HepG2 (cell line): ENCODE results near the gene RAB2B. TPM values are rescaled to one million over a fixed set of nuclear protein-coding genes. Genes with fewer than 3 reads are reported as not detected.

Experiments used
- EHMT2 ChIP-seq: fragments of 200-600 bp; sonication (generic); IDR thresholded peaks from 2 replicates; pipeline ENCODE4 v1.7.0; 2017; ENCODE audit warnings: antibody characterized with exemption, low read depth, low read length, borderline replicate concordance
- HINFP ChIP-seq: sonication (generic); formaldehyde crosslinking; IDR thresholded peaks from 2 replicates; pipeline ENCODE4 v1.4.0; 2020; ENCODE audit warnings: low read depth, mild to moderate bottlenecking, missing genetic modification reagents
- HIVEP1 ChIP-seq: sonication (generic); formaldehyde crosslinking; IDR thresholded peaks from 2 replicates; pipeline ENCODE4 v1.4.0; 2020; ENCODE audit warnings: mild to moderate bottlenecking, missing genetic modification reagents
- IRF2 ChIP-seq: IDR thresholded peaks from 2 replicates; pipeline ENCODE4 v1.6.1; 2018; ENCODE audit warnings: missing genetic modification reagents, missing compliant biosample characterization
- SP1 ChIP-seq, 2 experiments: fragments of 450-650 bp in 1 of 2; sonication (generic) in 1 of 2; formaldehyde crosslinking in 1 of 2; IDR thresholded peaks; 2 replicates each; pipeline versions ENCODE4 v1.4.0 to v1.6.1; 2016 to 2020; ENCODE audit warnings: missing genetic modification reagents in 1 of 2
- SRSF4 ChIP-seq: fragments of 200-400 bp; formaldehyde crosslinking; IDR thresholded peaks from one replicate; pipeline ENCODE4 v1.6.1; 2018; ENCODE audit warnings: mild to moderate bottlenecking, low read depth, low read length, moderate library complexity; ENCODE audit not compliant: poor library complexity, severe bottlenecking
- TARDBP ChIP-seq: sonication (generic); formaldehyde crosslinking; IDR thresholded peaks from 2 replicates; pipeline ENCODE4 v1.8.0; 2022; ENCODE audit warnings: mild to moderate bottlenecking, missing genetic modification reagents
- ZBTB38 ChIP-seq: sonication (generic); formaldehyde crosslinking; IDR thresholded peaks from 2 replicates; pipeline ENCODE4 v1.5.1; 2020; ENCODE audit warnings: mild to moderate bottlenecking, missing genetic modification reagents
- ZBTB7B ChIP-seq: sonication (generic); formaldehyde crosslinking; IDR thresholded peaks from 2 replicates; pipeline ENCODE4 v1.4.0; 2020; ENCODE audit warnings: missing genetic modification reagents
- ZHX2 ChIP-seq, 2 experiments: sonication (generic) in 1 of 2; formaldehyde crosslinking in 1 of 2; IDR thresholded peaks; 2 replicates each; pipeline versions ENCODE4 v1.6.1 to v1.9.0; 2014 to 2022; ENCODE audit warnings: antibody characterized with exemption in 1 of 2, borderline replicate concordance in 1 of 2, inconsistent platforms in 1 of 2, low read depth in 1 of 2, missing genetic modification reagents in 1 of 2
- ZNF180 ChIP-seq: sonication (generic); formaldehyde crosslinking; IDR thresholded peaks from 2 replicates; pipeline ENCODE4 v1.4.0; 2020; ENCODE audit warnings: low read depth, missing genetic modification reagents, borderline replicate concordance
- ZNF275 ChIP-seq: sonication (generic); formaldehyde crosslinking; IDR thresholded peaks from 2 replicates; pipeline ENCODE4 v1.8.0; 2022; ENCODE audit warnings: missing genetic modification reagents, mild to moderate bottlenecking, inconsistent platforms, borderline replicate concordance
- ZXDC ChIP-seq: sonication (generic); formaldehyde crosslinking; IDR thresholded peaks from 2 replicates; pipeline ENCODE4 v1.5.0; 2020; ENCODE audit warnings: mild to moderate bottlenecking, missing genetic modification reagents
- polyA plus RNA-seq, 8 experiments: library from polyadenylated mRNA; depleted of rRNA in 3 of 8; stranded (reverse) in 7 of 8; unstranded in 1 of 8; fragments of >200 nt; fragmentation: Illumina TruSeq in 4 of 8; extraction: Trizol in 4 of 8; gene quantifications; 2 replicates each; pipeline versions ENCODE4 v1.2.1 to v1.2.3, GENCODE V29; 2011 to 2016; ENCODE audit warnings: low read depth in 4 of 8, missing spikeins in 1 of 8, mixed read lengths in 1 of 8; ENCODE audit not compliant: insufficient read depth in 1 of 8
- total RNA-seq, 5 experiments: library from RNA; depleted of rRNA; stranded (reverse); fragments of >200 nt; fragmentation: Illumina TruSeq; extraction: Trizol; gene quantifications; 2 replicates each; pipeline ENCODE4 v1.2.3, GENCODE V29; 2016; ENCODE audit warnings: low read depth in 1 of 5

RAB2B gene
- total and polyA plus RNA-seq, 2 of the 13 experiments (the other 11 are each of a cell fraction or from before 2014, with no cell fraction given), result 36.0 to 60.6 TPM

GRCh38 chr14:21525962-21526671 lies 49.4 kb upstream of the RAB2B start, which contains the start of gene SALL2 (continued):
- no peak for TF ChIP-seq SRSF4
- no peak for TF ChIP-seq ZXDC
- no peak for TF ChIP-seq SP1 (IDR thresholded peaks at IDR 0.05)
- no peak for TF ChIP-seq SP1 (CRISPR knock-in tag; IDR thresholded peaks at IDR 0.05)
- peak; percentile 23; the same call in 1 of the 2 replicates for TF ChIP-seq HIVEP1 (CRISPR knock-in tag)
- TF ChIP-seq ZNF275, result no peak
- no peak for TF ChIP-seq EHMT2
- 0 out of 2 replicates have a peak, but pooled peaks have one; percentile 45 for TF ChIP-seq ZHX2 (IDR thresholded peaks at IDR 0.05; ENCODE audit: low read depth)
- no peak for TF ChIP-seq ZHX2 (CRISPR knock-in tag; IDR thresholded peaks at IDR 0.05; ENCODE audit: borderline replicate concordance)
- TF ChIP-seq IRF2 (CRISPR knock-in tag), result peak; percentile 44; the same call in 1 of the 2 replicates
- TF ChIP-seq ZBTB38 (CRISPR knock-in tag), result 0 out of 2 replicates have a peak, but pooled peaks have one; percentile 12
- peak; percentile 93 for TF ChIP-seq ZBTB7B (CRISPR knock-in tag)
- TF ChIP-seq TARDBP (CRISPR knock-in tag), result no peak
- TF ChIP-seq HINFP, result no peak
- no peak for TF ChIP-seq ZNF180 (CRISPR knock-in tag)
